H1 (cell line): ENCODE results near the gene EDC3. TPM values are rescaled to one million over a fixed set of nuclear protein-coding genes. Genes with fewer than 3 reads are reported as not detected.

Experiments
- CTCF ChIP-seq, 3 experiments: IDR thresholded peaks; 1 replicate in 2 of 3; 2 replicates in 1 of 3; pipeline versions ENCODE4 v1.5.1 to v1.6.1; 2011; ENCODE audit warnings: low read length in 3 of 3, mild to moderate bottlenecking in 3 of 3, inconsistent platforms in 2 of 3, low read depth in 1 of 3, moderate library complexity in 1 of 3; ENCODE audit not compliant: insufficient read depth in 1 of 3; ENCODE audit errors: control extremely low read depth in 1 of 3
- EGR1 ChIP-seq: IDR thresholded peaks from 2 replicates; pipeline ENCODE4 v1.6.1; 2011; ENCODE audit warnings: low read depth, low read length, borderline replicate concordance
- KDM5A ChIP-seq: fragments of 200-600 bp; IDR thresholded peaks from 2 replicates; pipeline ENCODE4 v1.7.1; 2012; ENCODE audit warnings: mild to moderate bottlenecking, low read length, inconsistent platforms, mixed read lengths
- TBP ChIP-seq: IDR thresholded peaks from 2 replicates; pipeline ENCODE4 v1.6.1; 2011; ENCODE audit warnings: low read depth, low read length, improper control_type of control experiment
- polyA plus RNA-seq, 7 experiments: library from polyadenylated mRNA; depleted of rRNA in 3 of 7; stranded (reverse) in 5 of 7; unstranded in 2 of 7; fragments of >200 nt in 5 of 7; fragments of 200-250 nt in 2 of 7; gene quantifications; 1 replicate in 5 of 7; 2 replicates in 1 of 7; 4 replicates in 1 of 7; pipeline versions ENCODE4 v1.2.1 to v1.2.3, GENCODE V29; 2011 to 2013; ENCODE audit warnings: missing spikeins in 2 of 7, mixed read lengths in 2 of 7
- total RNA-seq: library from RNA; stranded (reverse); fragmentation: NEBNext Ultra II Directional; extraction: Animal tissue kit (Norgen Biotek cat#: 25700); gene quantifications from 2 replicates; pipeline ENCODE4 v1.2.1, GENCODE V29; 2021

The EDC3 gene
- total and polyA plus RNA-seq, 2 of the 8 experiments (the other 6 are each of a cell fraction or from before 2014, with no cell fraction given) = 45.0 to 50.8 TPM

- TF ChIP-seq CTCF (IDR thresholded peaks at IDR 0.05; ENCODE audit: control extremely low read depth in 1 of 3, insufficient read depth in 1 of 3, low read depth in 1 of 3, low read length in 3 of 3) = no peak
- TF ChIP-seq EGR1 = no peak
- TF ChIP-seq TBP = no peak
- no peak for TF ChIP-seq KDM5A
- TF ChIP-seq, all 59 proteins: peak for 0
These were observed 28.9 kb upstream of the EDC3 start (continued) for GRCh38 chr15:74724570-74725224.
